ENCODE results near the gene PPP4R3C. TPM values are rescaled to one million over a fixed set of nuclear protein-coding genes. Genes with fewer than 3 reads are reported as not detected.
"Not testable (repeated sequence)": the region's sequence is repeated elsewhere in the genome, so short reads cannot be mapped to it uniquely, and the experiment has no call there.

PPP4R3C gene
- 0.14 TPM for polyA plus RNA-seq (2012; ENCODE audit: insufficient read depth, insufficient read length, low read depth)

- no peak for DNase-seq
- no peak for TF ChIP-seq CTCF (IDR thresholded peaks at IDR 0.05; ENCODE audit: low read depth, low read length)
- no peaks in the 10 kb centered on the region for H3K4me1 ChIP-seq
- H3K9me3 ChIP-seq = no peaks in the 10 kb centered on the region
- H3K27me3 ChIP-seq = no peaks in the 10 kb centered on the region
- no peaks in the 10 kb centered on the region for H3K36me3 ChIP-seq
- H3K4me3 ChIP-seq (ENCODE audit: low read depth, low read length) = no peak within 1 kb of the TSS
Measured at GRCh38 chrX:27463187-27463586, at the start of gene PPP4R3C. TSS of gene PPP4R3C (minus strand) at chrX:27463341. CDS start at chrX:27463296, 45 bp downstream.

GRCh38 chrX:27491397-27491796, 28.3 kb upstream of the PPP4R3C start:
- no peaks in the 10 kb centered on the region for H3K36me3 ChIP-seq
- no peak for DNase-seq
- no peaks in the 10 kb centered on the region for H3K4me1 ChIP-seq
- no peak for TF ChIP-seq CTCF (IDR thresholded peaks at IDR 0.05; ENCODE audit: low read depth, low read length)
- H3K27me3 ChIP-seq = no peaks in the 10 kb centered on the region
- no peak overlapping the region for H3K4me3 ChIP-seq (ENCODE audit: low read depth, low read length)
- H3K9me3 ChIP-seq = no peaks in the 10 kb centered on the region

- Histone ChIP-seq H3K27me3 (no peaks in the 10 kb centered on the region), H3K4me3 (ENCODE audit: low read depth, low read length) (no peak overlapping the region), H3K36me3 (no peaks in the 10 kb centered on the region), H3K4me1 (no peaks in the 10 kb centered on the region), H3K9me3 (no peaks in the 10 kb centered on the region)
- DNase-seq = no peak
- TF ChIP-seq CTCF (IDR thresholded peaks at IDR 0.05; ENCODE audit: low read depth, low read length) = no peak
Measured at GRCh38 chrX:27466051-27466450, 2.9 kb upstream of the PPP4R3C start.

GRCh38 chrX:27465036-27465435, 1.9 kb upstream of the PPP4R3C start:
- no peak overlapping the region for H3K4me3 ChIP-seq (ENCODE audit: low read depth, low read length)
- no peak for DNase-seq
- H3K36me3 ChIP-seq = no peaks in the 10 kb centered on the region
- no peaks in the 10 kb centered on the region for H3K9me3 ChIP-seq
- H3K4me1 ChIP-seq = no peaks in the 10 kb centered on the region
- no peaks in the 10 kb centered on the region for H3K27me3 ChIP-seq
- no peak for TF ChIP-seq CTCF (IDR thresholded peaks at IDR 0.05; ENCODE audit: low read depth, low read length)

GRCh38 chrX:27459129-27459528, 4.0 kb downstream of the PPP4R3C start:
- H3K27me3 ChIP-seq; H3K9me3 ChIP-seq; H3K4me3 ChIP-seq (ENCODE audit: low read depth, low read length); DNase-seq; H3K36me3 ChIP-seq; H3K4me1 ChIP-seq: not testable (repeated sequence)

- H3K4me3 ChIP-seq (ENCODE audit: low read depth, low read length); H3K4me1 ChIP-seq; DNase-seq; H3K27me3 ChIP-seq; H3K9me3 ChIP-seq; H3K36me3 ChIP-seq: not testable (repeated sequence)
Measured at GRCh38 chrX:27458544-27458943, 4.6 kb downstream of the PPP4R3C start.

- Histone ChIP-seq H3K4me3 (ENCODE audit: low read depth, low read length) (no peak overlapping the region), H3K27me3 (no peaks in the 10 kb centered on the region), H3K9me3 (no peaks in the 10 kb centered on the region), H3K4me1 (no peaks in the 10 kb centered on the region), H3K36me3 (no peaks in the 10 kb centered on the region)
- DNase-seq = no peak
- TF ChIP-seq CTCF (IDR thresholded peaks at IDR 0.05; ENCODE audit: low read depth, low read length) = no peak
Measured at GRCh38 chrX:27451324-27451723, 11.8 kb downstream of the PPP4R3C start.
